Upper lobe of left lung (tissue), 6 donors: ENCODE measurements around the gene LIPF. TPM values are rescaled to one million over a fixed set of nuclear protein-coding genes. Genes with fewer than 3 reads are reported as not detected.

Source experiments
- ATAC-seq, 2 donors: fragments of 200-7000 bp; cut with Tn5 transposase; one replicate each; pipeline ENCODE4 v1.9.1; 2022; ENCODE audit warnings: mild to moderate bottlenecking in 2 of 2, moderate library complexity in 2 of 2; ENCODE audit not compliant: low FRiP score in 2 of 2
- DNase-seq, 2 donors: peaks; one replicate each; pipeline ENCODE4 v3.0.0-alpha.2; 2019 to 2020
- H3K27ac ChIP-seq, 4 donors: fragments of 200-600 bp; sonication (generic); one replicate each; pipeline ENCODE4 v1.5.1; 2016 to 2019
- H3K27me3 ChIP-seq, 4 donors: fragments of 200-600 bp; sonication (generic); one replicate each; pipeline ENCODE4 v1.5.1; 2017 to 2019
- H3K36me3 ChIP-seq, 4 donors: fragments of 200-600 bp; sonication (generic); one replicate each; pipeline ENCODE4 v1.5.1; 2016 to 2019
- H3K4me1 ChIP-seq, 4 donors: fragments of 200-600 bp; sonication (generic); one replicate each; pipeline ENCODE4 v1.5.1; 2018 to 2019
- H3K4me3 ChIP-seq, 4 donors: fragments of 200-600 bp; sonication (generic); one replicate each; pipeline ENCODE4 v1.5.1; 2017 to 2019; ENCODE audit warnings: mild to moderate bottlenecking in 2 of 4, moderate library complexity in 1 of 4
- H3K9me3 ChIP-seq, 4 donors: fragments of 200-600 bp; sonication (generic); one replicate each; pipeline ENCODE4 v1.5.1; 2018 to 2019
- EP300 ChIP-seq, 4 donors: sonication (generic); formaldehyde crosslinking; IDR thresholded peaks; one replicate each; pipeline ENCODE4 v1.5.1; 2017; ENCODE audit warnings: antibody characterized with exemption in 4 of 4, control low read depth in 2 of 4
- POLR2A ChIP-seq, 4 donors: fragments of 450-650 bp; IDR thresholded peaks; one replicate each; pipeline ENCODE4 v1.5.1; 2016 to 2017; ENCODE audit warnings: antibody characterized with exemption in 4 of 4, mild to moderate bottlenecking in 2 of 4
- POLR2AphosphoS5 ChIP-seq, 2 donors: sonication (generic); formaldehyde crosslinking; IDR thresholded peaks; one replicate each; pipeline ENCODE4 v1.5.1; 2017; ENCODE audit warnings: antibody characterized with exemption in 2 of 2
- WGBS, 2 donors: methylation state at CpG; one replicate each; pipeline ENCODE4 v1.1.5; 2017 to 2018; 5-methylcytosine and 5-hydroxymethylcytosine counted together
- total RNA-seq, 6 donors: library from RNA; depleted of rRNA in 4 of 6; stranded (reverse); fragments of >200 nt in 4 of 6; gene quantifications; one replicate each; pipeline versions ENCODE4 v1.1.0 to v1.2.1, GENCODE V29; 2016 to 2021
- TF ChIP-seq, protein P1 (sequence below), 6 experiments: fragments of 450-650 bp in 4 of 6; fragments of 200-600 bp in 2 of 6; sonication (generic) in 2 of 6; IDR thresholded peaks; one replicate each; pipeline ENCODE4 v1.5.1; 2016 to 2019; ENCODE audit warnings: antibody characterized with exemption in 6 of 6
- donor health status: DM: no; HTN: no; CAD: no; lungs with moderate emphysema.
- donor health status: DM: no; HTN: yes; CAD: no; lungs with severe emphysema.

Gene LIPF, protein sequence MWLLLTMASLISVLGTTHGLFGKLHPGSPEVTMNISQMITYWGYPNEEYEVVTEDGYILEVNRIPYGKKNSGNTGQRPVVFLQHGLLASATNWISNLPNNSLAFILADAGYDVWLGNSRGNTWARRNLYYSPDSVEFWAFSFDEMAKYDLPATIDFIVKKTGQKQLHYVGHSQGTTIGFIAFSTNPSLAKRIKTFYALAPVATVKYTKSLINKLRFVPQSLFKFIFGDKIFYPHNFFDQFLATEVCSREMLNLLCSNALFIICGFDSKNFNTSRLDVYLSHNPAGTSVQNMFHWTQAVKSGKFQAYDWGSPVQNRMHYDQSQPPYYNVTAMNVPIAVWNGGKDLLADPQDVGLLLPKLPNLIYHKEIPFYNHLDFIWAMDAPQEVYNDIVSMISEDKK
- total RNA-seq = not detected

DNA sequence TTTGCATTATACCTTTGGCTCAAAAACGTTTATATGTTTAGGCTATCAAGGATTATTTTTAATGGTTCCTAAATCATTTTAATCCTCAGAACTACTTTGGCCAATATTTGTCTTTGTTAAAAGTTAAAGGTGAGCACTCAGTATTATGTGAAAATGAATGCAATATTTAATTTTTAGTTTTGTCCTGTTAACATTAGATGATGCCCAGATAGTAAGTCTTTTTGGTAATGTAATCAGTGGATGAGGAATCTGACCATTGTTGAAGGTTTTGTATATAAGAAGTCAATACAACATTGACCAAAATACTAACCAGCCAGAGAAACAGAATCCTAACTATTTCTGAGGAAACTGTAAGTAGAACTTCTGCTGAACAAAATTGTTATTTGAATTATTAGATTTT is at the start of gene LIPF:
TSS of gene LIPF (plus strand) at position 301 of the 400 bp plus-strand sequence. CDS start 2,856 bp downstream, outside the sequence.
- Histone ChIP-seq H3K9me3 (peaks cover 0 to 4% (median 0%) of the 10 kb centered on the region in 4 donors), H3K27me3 (no peaks in the 10 kb centered on the region), H3K4me1 (no peaks in the 10 kb centered on the region), H3K36me3 (no peaks in the 10 kb centered on the region), H3K27ac (no peak within 1 kb of the TSS), H3K4me3 (no peak within 1 kb of the TSS)
- TF ChIP-seq EP300 (IDR thresholded peaks at IDR 0.05) = no peak
- no peak for TF ChIP-seq POLR2A (IDR thresholded peaks at IDR 0.05)
- TF ChIP-seq, protein P1, sequence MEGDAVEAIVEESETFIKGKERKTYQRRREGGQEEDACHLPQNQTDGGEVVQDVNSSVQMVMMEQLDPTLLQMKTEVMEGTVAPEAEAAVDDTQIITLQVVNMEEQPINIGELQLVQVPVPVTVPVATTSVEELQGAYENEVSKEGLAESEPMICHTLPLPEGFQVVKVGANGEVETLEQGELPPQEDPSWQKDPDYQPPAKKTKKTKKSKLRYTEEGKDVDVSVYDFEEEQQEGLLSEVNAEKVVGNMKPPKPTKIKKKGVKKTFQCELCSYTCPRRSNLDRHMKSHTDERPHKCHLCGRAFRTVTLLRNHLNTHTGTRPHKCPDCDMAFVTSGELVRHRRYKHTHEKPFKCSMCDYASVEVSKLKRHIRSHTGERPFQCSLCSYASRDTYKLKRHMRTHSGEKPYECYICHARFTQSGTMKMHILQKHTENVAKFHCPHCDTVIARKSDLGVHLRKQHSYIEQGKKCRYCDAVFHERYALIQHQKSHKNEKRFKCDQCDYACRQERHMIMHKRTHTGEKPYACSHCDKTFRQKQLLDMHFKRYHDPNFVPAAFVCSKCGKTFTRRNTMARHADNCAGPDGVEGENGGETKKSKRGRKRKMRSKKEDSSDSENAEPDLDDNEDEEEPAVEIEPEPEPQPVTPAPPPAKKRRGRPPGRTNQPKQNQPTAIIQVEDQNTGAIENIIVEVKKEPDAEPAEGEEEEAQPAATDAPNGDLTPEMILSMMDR (IDR thresholded peaks at IDR 0.05) = no peak
- TF ChIP-seq POLR2AphosphoS5 (IDR thresholded peaks at IDR 0.05) = no peak
- ATAC-seq (no peak), DNase-seq (no peak)
- WGBS, 2 donors = 40 to 58% methylated on average over 1 of the region's 1 CpG

DNA sequence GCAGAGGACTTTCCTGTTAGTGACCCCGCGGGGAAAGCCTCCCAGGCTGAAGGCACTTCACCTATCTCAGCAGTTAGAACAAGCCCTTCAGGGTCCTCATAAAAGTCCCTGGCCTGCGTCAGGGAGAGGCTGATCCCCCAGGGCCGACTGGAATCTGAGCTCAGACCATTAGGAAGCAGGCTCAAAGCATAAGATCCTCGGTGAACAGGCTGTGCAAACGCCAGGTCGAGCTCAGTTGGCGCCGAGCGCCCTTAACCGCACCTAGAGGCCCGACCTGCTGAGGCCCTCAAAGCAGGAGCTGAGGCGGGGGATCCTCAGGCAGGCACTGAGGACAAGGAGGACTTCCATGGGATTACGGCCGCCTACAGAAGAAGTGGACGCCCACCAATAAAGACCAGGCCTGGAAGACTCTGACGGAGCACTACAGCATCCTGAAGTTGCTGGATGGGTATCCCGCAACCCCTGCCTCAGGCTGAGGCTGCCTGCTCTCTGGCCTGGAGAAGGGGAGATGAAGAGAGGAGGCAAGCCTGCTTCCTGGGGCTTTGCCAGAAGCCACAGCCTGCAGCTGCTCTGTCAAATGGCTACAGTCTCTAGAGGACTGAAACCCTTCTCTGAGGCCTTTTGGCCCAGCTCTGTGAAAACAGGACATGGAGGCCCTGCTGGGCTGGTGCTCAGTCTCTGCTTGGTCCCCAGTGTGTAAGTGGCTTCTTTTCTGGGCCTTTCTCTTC is 47.8 kb upstream of the LIPF start:
- H3K27me3 ChIP-seq = no peaks in the 10 kb centered on the region
- no peaks in the 10 kb centered on the region for H3K36me3 ChIP-seq
- H3K27ac ChIP-seq = no peak overlapping the region
- H3K4me1 ChIP-seq = no peaks in the 10 kb centered on the region
- TF ChIP-seq, protein P1 (IDR thresholded peaks at IDR 0.05) = no peak
- TF ChIP-seq EP300 (IDR thresholded peaks at IDR 0.05) = no peak
- TF ChIP-seq POLR2A (IDR thresholded peaks at IDR 0.05) = no peak
- TF ChIP-seq POLR2AphosphoS5 (IDR thresholded peaks at IDR 0.05) = no peak
- H3K4me3 ChIP-seq = no peak overlapping the region
- peak in 1 of 2 donors; percentile 73 for DNase-seq
- no peaks in the 10 kb centered on the region for H3K9me3 ChIP-seq
- 83 to 86% methylated on average over 5 to 18 of the region's 18 CpGs for WGBS, 2 donors
- ATAC-seq = no peak

DNA sequence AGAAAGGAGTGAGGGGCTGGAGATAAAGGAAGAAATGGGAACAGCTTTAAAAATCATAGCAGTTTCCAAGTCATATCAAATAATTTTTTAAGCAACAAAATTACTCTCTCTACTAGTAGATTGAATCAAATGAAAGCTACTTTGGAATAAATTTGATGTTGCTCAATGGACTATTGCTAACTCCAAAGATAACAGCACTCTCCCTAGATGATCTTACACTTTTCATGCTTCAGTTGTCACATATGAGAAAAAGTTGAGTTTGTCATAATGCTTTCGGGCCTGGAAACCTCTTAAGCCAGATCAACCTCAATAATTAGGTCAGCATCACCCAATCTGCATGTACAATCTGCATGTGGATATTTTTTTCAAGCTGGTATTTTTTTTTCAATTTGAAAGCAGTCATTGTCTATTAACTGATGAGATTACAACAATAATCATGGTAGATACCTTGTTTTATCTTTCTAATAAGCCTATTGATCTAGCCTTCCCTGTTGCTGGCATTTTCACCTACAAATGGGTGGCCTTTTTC is 46.4 kb upstream of the LIPF start:
- Histone ChIP-seq H3K27ac (no peak overlapping the region), H3K4me3 (no peak overlapping the region), H3K9me3 (no peaks in the 10 kb centered on the region), H3K27me3 (no peaks in the 10 kb centered on the region), H3K36me3 (no peaks in the 10 kb centered on the region), H3K4me1 (no peaks in the 10 kb centered on the region)
- ATAC-seq (no peak), DNase-seq (no peak)
- TF ChIP-seq POLR2AphosphoS5 (IDR thresholded peaks at IDR 0.05) = no peak
- TF ChIP-seq, protein P1 (IDR thresholded peaks at IDR 0.05) = no peak
- no peak for TF ChIP-seq POLR2A (IDR thresholded peaks at IDR 0.05)
- no peak for TF ChIP-seq EP300 (IDR thresholded peaks at IDR 0.05)
- 83 to 84% methylated on average over 1 of the region's 1 CpG for WGBS, 2 donors

DNA sequence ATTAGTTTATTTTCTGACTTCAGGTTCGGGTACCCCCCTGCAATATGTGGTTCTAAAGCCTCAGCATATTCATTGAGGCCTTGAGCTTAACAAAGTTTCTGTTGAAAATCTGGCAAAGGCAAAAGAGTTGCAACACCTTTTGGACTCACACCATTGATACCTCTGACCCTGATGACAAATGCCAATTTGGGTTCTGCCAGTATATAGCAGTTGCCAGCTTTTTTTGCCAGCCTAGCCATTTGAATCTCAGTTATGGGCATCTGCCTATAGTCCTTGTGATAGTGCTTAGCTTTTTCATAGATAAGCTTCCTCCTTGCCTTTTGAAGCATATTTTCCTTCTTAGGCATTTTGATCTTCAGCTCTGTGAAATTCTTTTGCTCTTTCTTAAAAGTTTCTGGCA is 45.7 kb upstream of the LIPF start:
- Histone ChIP-seq H3K27me3 (no peaks in the 10 kb centered on the region), H3K36me3 (no peaks in the 10 kb centered on the region), H3K4me3 (no peak overlapping the region), H3K27ac (no peak overlapping the region), H3K9me3 (no peaks in the 10 kb centered on the region), H3K4me1 (no peaks in the 10 kb centered on the region)
- no peak for DNase-seq
- TF ChIP-seq, protein P1 (IDR thresholded peaks at IDR 0.05) = no peak
- TF ChIP-seq POLR2A (IDR thresholded peaks at IDR 0.05) = no peak
- TF ChIP-seq EP300 (IDR thresholded peaks at IDR 0.05) = no peak
- TF ChIP-seq POLR2AphosphoS5 (IDR thresholded peaks at IDR 0.05) = no peak
- 81 to 85% methylated on average over 1 of the region's 1 CpG for WGBS, 2 donors
- no peak for ATAC-seq
